Stimulated activated naive CD8-positive, alpha-beta T cell treated with anti-CD3 and anti-CD28 coated beads, Interleukin-15, Interleukin-2, amounts not matched to agents 100 ng/mL and 50 ng/mL, for 24 hours (primary cell): ENCODE measurements around the gene TNFRSF6B.

ENCODE experiments used
- H3K27ac Mint-ChIP-seq: one replicate; pipeline ENCODE4 v1.8.0; 2021; ENCODE audit warnings: mild to moderate bottlenecking, mixed read lengths
- H3K27me3 Mint-ChIP-seq: one replicate; pipeline ENCODE4 v1.8.0; 2021; ENCODE audit warnings: mixed read lengths
- H3K36me3 Mint-ChIP-seq: one replicate; pipeline ENCODE4 v1.8.0; 2021; ENCODE audit warnings: low read depth, mixed read lengths
- H3K4me1 Mint-ChIP-seq: one replicate; pipeline ENCODE4 v1.8.0; 2021; ENCODE audit warnings: low read depth, mixed read lengths
- H3K4me3 Mint-ChIP-seq: one replicate; pipeline ENCODE4 v1.8.0; 2021; ENCODE audit warnings: mild to moderate bottlenecking, mixed read lengths
- H3K9me3 Mint-ChIP-seq: one replicate; pipeline ENCODE4 v1.8.0; 2021; ENCODE audit warnings: mixed read lengths

The TNFRSF6B gene

DNA sequence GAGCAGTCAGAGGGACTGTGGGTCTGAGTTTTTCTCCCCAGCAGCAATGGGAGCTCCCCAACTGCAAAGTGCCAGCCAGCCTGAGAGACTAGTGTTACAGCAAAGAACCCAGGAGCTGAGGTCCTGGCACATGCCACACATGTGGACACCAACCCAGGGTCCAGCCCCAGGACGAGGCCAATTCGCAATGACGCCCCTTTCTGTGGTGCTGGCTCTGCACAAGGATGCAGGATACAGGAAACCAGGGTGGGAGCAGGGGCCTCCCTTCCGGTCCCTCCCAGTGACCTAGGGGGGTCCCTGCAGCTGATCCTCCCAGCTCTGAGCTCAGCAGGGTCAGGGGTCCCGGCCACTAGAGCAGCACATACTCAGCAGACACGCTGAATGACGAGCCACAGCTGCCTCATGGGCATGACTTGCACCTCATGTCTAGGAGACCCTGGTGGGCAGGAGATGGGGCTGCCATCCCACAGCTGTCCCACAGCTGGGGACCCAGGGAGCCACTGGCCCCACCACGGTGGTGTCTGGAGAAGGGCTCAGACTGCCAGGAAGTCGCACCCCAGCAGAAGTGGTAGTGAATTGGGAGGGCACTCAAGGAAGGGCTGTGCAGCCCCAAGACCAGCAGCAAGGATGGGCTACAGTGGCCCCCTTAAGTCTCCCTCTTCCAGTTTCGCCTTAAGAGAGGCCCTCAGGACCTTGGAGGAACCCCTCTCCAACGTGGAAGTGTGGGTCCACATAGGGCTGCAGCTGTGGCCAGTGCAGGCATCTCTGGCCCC, 7.7 kb downstream of the TNFRSF6B start:
- Mint-ChIP-seq H3K27ac (no peak overlapping the region), H3K27me3 (no peaks in the 10 kb centered on the region), H3K4me3 (no peak overlapping the region), H3K4me1 (peaks cover 35% of the 10 kb centered on the region), H3K36me3 (peaks cover 27% of the 10 kb centered on the region), H3K9me3 (no peaks in the 10 kb centered on the region)

DNA sequence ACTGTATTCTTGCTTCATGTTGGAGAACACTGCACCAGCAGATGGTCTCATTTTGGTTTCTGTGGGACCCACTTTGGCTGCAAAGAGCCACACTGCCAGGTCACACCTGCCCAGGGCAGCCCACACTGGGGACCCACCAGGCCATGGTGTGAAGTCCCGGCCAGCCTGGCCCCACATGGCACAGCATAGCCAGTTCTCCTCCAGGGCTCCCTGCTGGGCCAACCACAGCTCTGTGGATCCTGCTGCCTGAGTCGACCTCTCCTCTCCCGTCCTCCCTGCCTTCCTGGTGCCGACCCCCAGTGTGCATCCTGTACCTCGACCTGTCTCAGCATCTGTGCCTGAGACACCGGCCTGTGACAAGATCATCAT, 8.3 kb downstream of the TNFRSF6B start:
- Mint-ChIP-seq H3K36me3 (peaks cover 30% of the 10 kb centered on the region), H3K27me3 (no peaks in the 10 kb centered on the region), H3K4me3 (no peak overlapping the region), H3K4me1 (peaks cover 34% of the 10 kb centered on the region), H3K27ac (no peak overlapping the region), H3K9me3 (no peaks in the 10 kb centered on the region)

DNA sequence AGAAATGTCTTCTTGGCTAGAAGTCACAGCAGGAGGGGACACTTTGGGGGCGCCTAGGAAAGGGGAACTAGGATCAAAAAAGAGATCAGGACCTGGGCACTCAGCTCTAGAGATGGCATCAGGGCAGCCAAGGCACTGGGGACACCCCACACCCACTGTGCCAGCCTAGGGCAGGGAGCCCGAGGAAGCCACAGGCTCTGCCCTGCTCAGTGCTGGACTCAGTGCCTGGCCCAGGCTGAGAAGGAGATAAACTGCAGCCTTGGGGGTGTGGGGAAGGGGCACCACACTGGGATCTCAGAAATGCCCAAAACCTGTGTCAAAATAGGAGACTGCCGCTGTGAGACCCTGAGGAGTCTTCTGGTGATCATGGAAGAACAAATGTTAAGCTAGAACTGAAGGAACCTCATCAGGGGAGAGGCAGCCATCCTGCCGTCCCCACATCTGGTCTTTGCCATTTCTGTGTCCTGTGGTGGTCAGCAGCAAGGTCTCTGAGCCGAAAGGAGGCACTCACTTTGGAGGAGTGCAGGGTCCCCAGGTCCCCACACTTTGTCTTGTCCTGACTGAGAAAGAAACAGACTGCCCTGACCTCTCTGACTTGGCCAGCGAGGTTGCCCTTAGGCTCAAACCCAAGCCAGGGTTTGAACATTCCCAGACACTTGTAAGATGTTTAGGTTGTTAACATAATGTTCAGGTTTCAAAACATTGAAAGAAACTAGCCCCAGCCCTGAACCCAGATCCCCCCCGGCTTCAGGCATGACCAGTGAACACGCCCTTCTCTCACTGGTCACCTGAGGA, 9.0 kb downstream of the TNFRSF6B start:
- Mint-ChIP-seq H3K9me3 (no peaks in the 10 kb centered on the region), H3K27ac (peak overlapping the region; percentile 57), H3K4me1 (peaks cover 36% of the 10 kb centered on the region), H3K27me3 (no peaks in the 10 kb centered on the region), H3K4me3 (peak overlapping the region; percentile 32), H3K36me3 (peaks cover 33% of the 10 kb centered on the region)

- no peaks in the 10 kb centered on the region for H3K27me3 Mint-ChIP-seq
- H3K27ac Mint-ChIP-seq, result peak overlapping the region; percentile 84
- no peaks in the 10 kb centered on the region for H3K9me3 Mint-ChIP-seq
- H3K4me3 Mint-ChIP-seq, result peak overlapping the region; percentile 91
- peaks cover 42% of the 10 kb centered on the region for H3K4me1 Mint-ChIP-seq
- peaks cover 41% of the 10 kb centered on the region for H3K36me3 Mint-ChIP-seq
Observed at GRCh38 chr20:63706027-63706695, 9.7 kb downstream of the TNFRSF6B start.

DNA sequence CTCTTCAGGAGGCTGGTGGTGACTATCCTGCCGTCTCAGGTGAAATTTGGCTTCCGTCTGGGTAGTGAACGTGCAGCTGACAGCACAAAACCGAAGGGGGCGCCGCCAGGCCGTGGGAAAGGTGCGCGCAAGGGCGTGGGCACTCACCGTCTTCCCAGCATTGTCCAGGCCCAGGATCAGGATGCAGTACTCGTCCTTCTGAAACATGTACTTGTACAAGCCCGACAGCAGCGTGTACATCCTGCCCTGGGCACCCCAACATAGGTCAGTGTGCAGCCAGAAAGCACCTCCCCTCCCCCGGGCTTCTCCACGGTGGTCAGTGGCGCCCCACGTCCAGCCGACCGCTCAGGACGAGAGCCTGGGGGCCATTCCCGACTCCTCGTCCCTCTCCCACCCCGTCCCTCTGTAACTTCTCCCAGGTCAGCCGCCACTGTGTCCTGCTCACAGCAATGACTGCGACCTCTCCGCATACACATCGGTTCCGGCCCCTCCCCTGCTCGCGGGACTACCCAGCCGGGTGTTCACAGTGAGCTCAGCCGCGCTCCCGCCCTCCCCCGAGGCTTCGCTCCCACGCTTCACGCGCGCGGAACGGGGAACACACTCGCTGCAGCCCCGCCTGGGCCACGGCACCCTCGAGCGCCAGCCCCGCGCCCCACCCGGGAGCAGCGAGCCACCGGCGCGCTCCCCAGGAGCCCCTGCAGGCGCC, 10.6 kb downstream of the TNFRSF6B start:
- H3K4me3 Mint-ChIP-seq, result peak overlapping the region; percentile 91
- no peaks in the 10 kb centered on the region for H3K27me3 Mint-ChIP-seq
- peaks cover 47% of the 10 kb centered on the region for H3K4me1 Mint-ChIP-seq
- peak overlapping the region; percentile 84 for H3K27ac Mint-ChIP-seq
- peaks cover 46% of the 10 kb centered on the region for H3K36me3 Mint-ChIP-seq
- no peaks in the 10 kb centered on the region for H3K9me3 Mint-ChIP-seq

DNA sequence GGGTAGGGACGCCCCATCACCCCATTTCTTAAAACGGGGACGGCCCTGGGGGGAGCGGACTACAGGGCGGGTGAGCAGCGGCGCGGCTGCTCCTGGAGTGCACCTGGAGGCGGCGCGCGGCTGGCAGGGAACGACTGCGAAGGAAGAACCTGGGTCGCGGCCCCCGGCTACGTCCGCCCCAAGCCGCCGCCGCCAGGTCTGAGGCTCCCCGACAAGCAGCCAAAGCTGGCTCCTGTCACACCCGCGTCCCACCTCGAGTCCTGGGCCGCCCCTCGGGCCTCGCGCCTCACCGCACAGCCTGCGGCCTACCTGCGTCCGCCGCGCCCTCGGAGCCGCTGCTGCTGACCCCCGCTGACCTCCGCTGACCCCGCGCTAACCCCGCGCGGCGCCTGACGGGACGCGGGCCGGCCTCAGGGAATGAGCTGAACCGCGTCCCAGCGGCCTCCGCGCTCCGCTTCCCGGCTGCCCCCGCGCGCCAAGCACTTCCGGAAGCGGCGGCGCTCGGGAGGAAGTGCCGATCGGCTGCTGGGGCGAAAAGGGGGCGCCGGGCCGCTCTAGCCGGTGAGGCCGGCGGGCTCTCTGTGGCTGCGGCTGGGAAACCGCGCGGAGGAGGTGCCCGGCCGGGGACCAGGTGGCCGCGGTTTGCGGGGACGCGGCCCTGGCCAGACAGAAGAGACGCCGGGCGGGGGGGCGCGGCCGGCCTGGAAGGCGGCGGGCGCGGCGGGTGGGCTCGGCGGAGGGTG, 11.3 kb downstream of the TNFRSF6B start, which contains the start of the genes ARFRP1 and ZGPAT:
TSS of gene ARFRP1 (minus strand) at position 419 of the 743 bp plus-strand sequence. CDS start 885 bp downstream, outside the sequence.
TSS of gene ZGPAT (plus strand) at position 482 of the 743 bp plus-strand sequence. CDS start 542 bp downstream, outside the sequence.
- Mint-ChIP-seq H3K4me3 (peak within 1 kb of the TSS; percentile 91), H3K27ac (peak within 1 kb of the TSS; percentile 84), H3K4me1 (peaks cover 54% of the 10 kb centered on the region), H3K27me3 (no peaks in the 10 kb centered on the region), H3K9me3 (no peaks in the 10 kb centered on the region), H3K36me3 (peaks cover 54% of the 10 kb centered on the region)

- no peaks in the 10 kb centered on the region for H3K9me3 Mint-ChIP-seq
- H3K4me3 Mint-ChIP-seq, result peak overlapping the region; percentile 83
- no peaks in the 10 kb centered on the region for H3K27me3 Mint-ChIP-seq
- peaks cover 56% of the 10 kb centered on the region for H3K36me3 Mint-ChIP-seq
- H3K27ac Mint-ChIP-seq, result peak overlapping the region; percentile 80
- H3K4me1 Mint-ChIP-seq, result peaks cover 56% of the 10 kb centered on the region
Observed at GRCh38 chr20:63708301-63709148, 12.1 kb downstream of the TNFRSF6B start.

DNA sequence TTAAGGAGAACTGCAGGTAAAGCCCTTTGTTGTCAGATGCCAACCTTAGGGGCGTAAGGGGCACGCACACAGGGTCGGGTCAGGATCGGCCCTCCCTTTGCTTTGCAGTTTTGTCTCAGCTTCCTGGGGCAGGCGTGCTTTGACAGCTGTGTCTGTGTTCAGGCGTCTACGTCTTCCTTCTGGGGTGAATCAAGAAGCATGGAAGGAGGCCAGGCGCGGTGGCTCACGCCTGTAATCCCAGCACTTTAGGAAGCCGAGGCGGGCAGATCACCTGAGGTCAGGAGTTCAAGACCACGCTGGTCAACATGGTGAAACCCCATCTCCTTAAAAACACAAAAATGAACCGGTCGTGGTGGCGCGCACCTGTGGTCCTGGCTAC, 12.7 kb downstream of the TNFRSF6B start:
- Mint-ChIP-seq H3K4me1 (peaks cover 56% of the 10 kb centered on the region), H3K27me3 (no peaks in the 10 kb centered on the region), H3K36me3 (peaks cover 61% of the 10 kb centered on the region)

DNA sequence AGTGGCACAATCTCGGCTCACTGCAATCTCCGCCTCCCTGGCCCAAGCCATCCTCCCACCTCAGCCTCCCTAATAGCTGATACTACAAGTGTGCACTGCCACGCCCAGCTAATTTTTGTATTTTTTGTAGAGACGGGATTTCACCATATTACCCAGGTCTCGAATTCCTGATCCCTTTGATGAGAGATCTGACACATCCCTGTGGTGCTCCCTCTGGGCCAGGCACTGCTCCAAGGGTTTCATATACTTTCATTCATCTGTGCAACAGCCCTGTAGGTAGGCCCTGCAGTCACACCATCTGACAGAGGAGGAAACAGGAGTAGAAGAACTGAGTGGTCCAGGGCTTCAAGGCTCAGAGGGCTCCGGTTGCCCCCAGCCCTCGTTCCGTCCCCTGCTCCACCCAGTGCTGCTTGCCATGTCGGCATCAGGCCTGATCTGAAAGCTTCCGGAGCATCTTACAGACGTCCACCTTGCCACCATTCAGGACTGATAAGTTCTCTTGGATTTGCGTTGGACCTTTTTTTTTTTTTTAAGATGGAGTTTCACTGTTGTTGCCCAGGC, 14.7 kb downstream of the TNFRSF6B start:
- Mint-ChIP-seq H3K4me3 (no peak overlapping the region), H3K27ac (peak overlapping the region; percentile 48), H3K9me3 (no peaks in the 10 kb centered on the region), H3K27me3 (no peaks in the 10 kb centered on the region), H3K36me3 (peaks cover 68% of the 10 kb centered on the region), H3K4me1 (peaks cover 60% of the 10 kb centered on the region)

More for the DNA sequence above, 12.7 kb downstream of the TNFRSF6B start:
- peak overlapping the region; percentile 83 for H3K4me3 Mint-ChIP-seq
- no peaks in the 10 kb centered on the region for H3K9me3 Mint-ChIP-seq
- peak overlapping the region; percentile 80 for H3K27ac Mint-ChIP-seq

DNA sequence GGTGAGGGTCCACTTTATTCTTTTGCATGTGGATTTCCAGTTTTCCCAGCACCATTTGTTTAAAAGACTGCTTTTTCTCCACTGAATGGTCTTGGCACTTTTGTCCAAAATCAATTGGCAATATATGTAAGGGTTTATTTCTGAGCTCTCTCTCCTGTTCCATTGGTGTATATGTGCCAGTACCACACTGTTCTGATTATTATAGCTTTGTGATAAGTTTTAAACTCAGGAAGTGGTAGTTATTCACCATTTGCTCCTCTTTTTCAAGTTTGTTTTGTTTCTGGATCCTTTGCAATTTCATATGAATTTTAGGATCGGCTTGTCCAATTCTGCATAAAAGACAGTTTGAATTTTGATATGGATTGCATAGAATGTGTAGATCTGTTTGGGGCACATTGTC, 15.7 kb downstream of the TNFRSF6B start:
- Mint-ChIP-seq H3K9me3 (no peaks in the 10 kb centered on the region), H3K4me1 (peaks cover 53% of the 10 kb centered on the region), H3K4me3 (no peak overlapping the region), H3K36me3 (peaks cover 66% of the 10 kb centered on the region), H3K27ac (no peak overlapping the region), H3K27me3 (no peaks in the 10 kb centered on the region)

- Mint-ChIP-seq H3K36me3 (peaks cover 78% of the 10 kb centered on the region), H3K27ac (no peak overlapping the region), H3K4me3 (no peak overlapping the region), H3K27me3 (no peaks in the 10 kb centered on the region), H3K4me1 (peaks cover 42% of the 10 kb centered on the region), H3K9me3 (peaks cover 6% of the 10 kb centered on the region)
Observed at GRCh38 chr20:63714858-63715257, 18.4 kb downstream of the TNFRSF6B start.

DNA sequence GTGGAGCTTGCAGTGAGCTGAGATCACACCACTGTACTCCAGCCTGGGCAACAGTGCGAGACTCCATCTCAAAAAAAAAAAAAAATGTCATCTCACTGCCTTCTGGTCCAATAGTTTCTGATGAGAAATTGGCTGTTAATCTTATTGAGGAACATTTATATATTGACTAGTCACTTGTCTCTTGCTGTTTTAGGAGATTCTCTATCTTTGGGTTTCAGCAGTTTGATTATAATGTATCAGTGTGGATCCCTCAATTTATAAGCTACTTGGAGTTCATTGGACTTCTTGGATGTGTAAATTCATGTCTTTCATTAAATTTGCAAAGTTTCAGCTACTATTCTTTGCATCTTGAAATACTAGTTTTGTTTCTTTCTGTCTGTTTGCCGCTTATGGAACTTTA, 22.5 kb downstream of the TNFRSF6B start:
- Mint-ChIP-seq H3K27ac (no peak overlapping the region), H3K9me3 (peaks cover 6% of the 10 kb centered on the region), H3K36me3 (peaks cover 66% of the 10 kb centered on the region), H3K27me3 (no peaks in the 10 kb centered on the region), H3K4me3 (no peak overlapping the region), H3K4me1 (peaks cover 23% of the 10 kb centered on the region)
